ENCODE data around the gene PEX6.

The PEX6 gene

GRCh38 chr6:42993445-42993844 lies 14.5 kb upstream of the PEX6 start:
- DNase-seq: no peak

- no peak for DNase-seq
Observed at GRCh38 chr6:42989923-42990322, 10.9 kb upstream of the PEX6 start.

GRCh38 chr6:42988486-42989020 lies 9.6 kb upstream of the PEX6 start:
- DNase-seq: no peak

- no peak for DNase-seq
Observed at GRCh38 chr6:42987533-42988451, 8.8 kb upstream of the PEX6 start.

- DNase-seq: no peak
Observed at GRCh38 chr6:42984924-42985475, 6.0 kb upstream of the PEX6 start.

GRCh38 chr6:42984001-42984923 lies 5.3 kb upstream of the PEX6 start, which contains the start of gene PPP2R5D:
PPP2R5D (plus strand) TSS chr6:42984570; CDS start chr6:42984678, 108 bp downstream.
- DNase-seq: peak; percentile 96

GRCh38 chr6:42981836-42982235 lies 2.9 kb upstream of the PEX6 start:
- no peak for DNase-seq

GRCh38 chr6:42979523-42980177 lies 669 bp upstream of the PEX6 start:
- no peak for DNase-seq

GRCh38 chr6:42978487-42978838 lies 518 bp downstream of the PEX6 start:
- DNase-seq: peak; percentile 7

- no peak for DNase-seq
Observed at GRCh38 chr6:42974919-42975505, 4.0 kb downstream of the PEX6 start.

- no peak for DNase-seq
Observed at GRCh38 chr6:42973926-42974325, 5.1 kb downstream of the PEX6 start.

GRCh38 chr6:42971746-42972327 lies 7.1 kb downstream of the PEX6 start:
- DNase-seq: no peak

- no peak for DNase-seq
Observed at GRCh38 chr6:42970871-42971612, 7.9 kb downstream of the PEX6 start.

GRCh38 chr6:42969934-42970333 lies 9.0 kb downstream of the PEX6 start:
- DNase-seq: no peak

- no peak for DNase-seq
Observed at GRCh38 chr6:42969431-42969830, 9.6 kb downstream of the PEX6 start.

- DNase-seq: no peak
Observed at GRCh38 chr6:42968783-42969182, 10.2 kb downstream of the PEX6 start.

- DNase-seq: no peak
Observed at GRCh38 chr6:42968126-42968701, 10.8 kb downstream of the PEX6 start.

GRCh38 chr6:42967228-42967627 lies 11.8 kb downstream of the PEX6 start:
- DNase-seq: no peak

- no peak for DNase-seq
Observed at GRCh38 chr6:42966571-42966970, 12.4 kb downstream of the PEX6 start.

GRCh38 chr6:42963855-42964605 lies 15.0 kb downstream of the PEX6 start:
- peak; percentile 26 for DNase-seq

All from activated CD4-positive, alpha-beta T cell treated with anti-CD3 and anti-CD28 coated beads, Interleukin-2, amount 50 U/mL, for 1 hour (primary cell).